Esophagus squamous epithelium (tissue), 4 donors: ENCODE measurements around the gene OR8H3.

Experiments used
- CTCF ChIP-seq, 6 experiments: fragments of 450-650 bp in 4 of 6; fragments of 200-600 bp in 2 of 6; sonication (generic) in 2 of 6; IDR thresholded peaks; one replicate each; pipeline ENCODE4 v1.5.1; 2016 to 2019; ENCODE audit warnings: antibody characterized with exemption in 6 of 6, mild to moderate bottlenecking in 4 of 6, moderate library complexity in 4 of 6
- POLR2A ChIP-seq, 4 donors: fragments of 450-650 bp; IDR thresholded peaks; one replicate each; pipeline ENCODE4 v1.6.1; 2017; ENCODE audit warnings: antibody characterized with exemption in 4 of 4, mild to moderate bottlenecking in 4 of 4, moderate library complexity in 3 of 4

- TF ChIP-seq POLR2A (IDR thresholded peaks at IDR 0.05) = no peak
- no peak for TF ChIP-seq CTCF (IDR thresholded peaks at IDR 0.05)
Measured at GRCh38 chr11:56140151-56140661, 18.0 kb downstream of the OR8H3 start, which contains the start of gene OR8J3.
